ENCODE data around the gene CCDC68.

- TF ChIP-seq, protein P1, sequence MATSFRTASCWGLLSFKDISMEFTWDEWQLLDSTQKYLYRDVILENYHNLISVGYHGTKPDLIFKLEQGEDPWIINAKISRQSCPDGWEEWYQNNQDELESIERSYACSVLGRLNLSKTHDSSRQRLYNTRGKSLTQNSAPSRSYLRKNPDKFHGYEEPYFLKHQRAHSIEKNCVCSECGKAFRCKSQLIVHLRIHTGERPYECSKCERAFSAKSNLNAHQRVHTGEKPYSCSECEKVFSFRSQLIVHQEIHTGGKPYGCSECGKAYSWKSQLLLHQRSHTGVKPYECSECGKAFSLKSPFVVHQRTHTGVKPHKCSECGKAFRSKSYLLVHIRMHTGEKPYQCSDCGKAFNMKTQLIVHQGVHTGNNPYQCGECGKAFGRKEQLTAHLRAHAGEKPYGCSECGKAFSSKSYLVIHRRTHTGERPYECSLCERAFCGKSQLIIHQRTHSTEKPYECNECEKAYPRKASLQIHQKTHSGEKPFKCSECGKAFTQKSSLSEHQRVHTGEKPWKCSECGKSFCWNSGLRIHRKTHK (tag by site-specific recombination; IDR thresholded peaks at IDR 0.05), result no peak
- TF ChIP-seq ZNF274 (IDR thresholded peaks at IDR 0.05; ENCODE audit: low read length) (no peak), ZNF274 (tag by site-specific recombination; IDR thresholded peaks at IDR 0.05; ENCODE audit: borderline replicate concordance) (no peak), REST (tag by site-specific recombination; IDR thresholded peaks at IDR 0.05) (no peak), ZNF16 (tag by site-specific recombination; IDR thresholded peaks at IDR 0.05; ENCODE audit: low read depth) (no peak), ZNF747 (tag by site-specific recombination; IDR thresholded peaks at IDR 0.05) (no peak), YY1 (tag by site-specific recombination; IDR thresholded peaks at IDR 0.05) (no peak), ZNF10 (tag by site-specific recombination; IDR thresholded peaks at IDR 0.05) (no peak), ZFP69B (tag by site-specific recombination; IDR thresholded peaks at IDR 0.05) (no peak), ZNF791 (tag by site-specific recombination; IDR thresholded peaks at IDR 0.05) (no peak)
- TF ChIP-seq, protein P2, sequence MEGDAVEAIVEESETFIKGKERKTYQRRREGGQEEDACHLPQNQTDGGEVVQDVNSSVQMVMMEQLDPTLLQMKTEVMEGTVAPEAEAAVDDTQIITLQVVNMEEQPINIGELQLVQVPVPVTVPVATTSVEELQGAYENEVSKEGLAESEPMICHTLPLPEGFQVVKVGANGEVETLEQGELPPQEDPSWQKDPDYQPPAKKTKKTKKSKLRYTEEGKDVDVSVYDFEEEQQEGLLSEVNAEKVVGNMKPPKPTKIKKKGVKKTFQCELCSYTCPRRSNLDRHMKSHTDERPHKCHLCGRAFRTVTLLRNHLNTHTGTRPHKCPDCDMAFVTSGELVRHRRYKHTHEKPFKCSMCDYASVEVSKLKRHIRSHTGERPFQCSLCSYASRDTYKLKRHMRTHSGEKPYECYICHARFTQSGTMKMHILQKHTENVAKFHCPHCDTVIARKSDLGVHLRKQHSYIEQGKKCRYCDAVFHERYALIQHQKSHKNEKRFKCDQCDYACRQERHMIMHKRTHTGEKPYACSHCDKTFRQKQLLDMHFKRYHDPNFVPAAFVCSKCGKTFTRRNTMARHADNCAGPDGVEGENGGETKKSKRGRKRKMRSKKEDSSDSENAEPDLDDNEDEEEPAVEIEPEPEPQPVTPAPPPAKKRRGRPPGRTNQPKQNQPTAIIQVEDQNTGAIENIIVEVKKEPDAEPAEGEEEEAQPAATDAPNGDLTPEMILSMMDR (tag by site-specific recombination; IDR thresholded peaks at IDR 0.05), result no peak
- TF ChIP-seq, protein P3, sequence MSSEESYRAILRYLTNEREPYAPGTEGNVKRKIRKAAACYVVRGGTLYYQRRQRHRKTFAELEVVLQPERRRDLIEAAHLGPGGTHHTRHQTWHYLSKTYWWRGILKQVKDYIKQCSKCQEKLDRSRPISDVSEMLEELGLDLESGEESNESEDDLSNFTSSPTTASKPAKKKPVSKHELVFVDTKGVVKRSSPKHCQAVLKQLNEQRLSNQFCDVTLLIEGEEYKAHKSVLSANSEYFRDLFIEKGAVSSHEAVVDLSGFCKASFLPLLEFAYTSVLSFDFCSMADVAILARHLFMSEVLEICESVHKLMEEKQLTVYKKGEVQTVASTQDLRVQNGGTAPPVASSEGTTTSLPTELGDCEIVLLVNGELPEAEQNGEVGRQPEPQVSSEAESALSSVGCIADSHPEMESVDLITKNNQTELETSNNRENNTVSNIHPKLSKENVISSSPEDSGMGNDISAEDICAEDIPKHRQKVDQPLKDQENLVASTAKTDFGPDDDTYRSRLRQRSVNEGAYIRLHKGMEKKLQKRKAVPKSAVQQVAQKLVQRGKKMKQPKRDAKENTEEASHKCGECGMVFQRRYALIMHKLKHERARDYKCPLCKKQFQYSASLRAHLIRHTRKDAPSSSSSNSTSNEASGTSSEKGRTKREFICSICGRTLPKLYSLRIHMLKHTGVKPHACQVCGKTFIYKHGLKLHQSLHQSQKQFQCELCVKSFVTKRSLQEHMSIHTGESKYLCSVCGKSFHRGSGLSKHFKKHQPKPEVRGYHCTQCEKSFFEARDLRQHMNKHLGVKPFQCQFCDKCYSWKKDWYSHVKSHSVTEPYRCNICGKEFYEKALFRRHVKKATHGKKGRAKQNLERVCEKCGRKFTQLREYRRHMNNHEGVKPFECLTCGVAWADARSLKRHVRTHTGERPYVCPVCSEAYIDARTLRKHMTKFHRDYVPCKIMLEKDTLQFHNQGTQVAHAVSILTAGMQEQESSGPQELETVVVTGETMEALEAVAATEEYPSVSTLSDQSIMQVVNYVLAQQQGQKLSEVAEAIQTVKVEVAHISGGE (tag by site-specific recombination; conservative IDR thresholded peaks at IDR 0.05; ENCODE audit: low read depth), result no peak
- TF ChIP-seq, protein P4, sequence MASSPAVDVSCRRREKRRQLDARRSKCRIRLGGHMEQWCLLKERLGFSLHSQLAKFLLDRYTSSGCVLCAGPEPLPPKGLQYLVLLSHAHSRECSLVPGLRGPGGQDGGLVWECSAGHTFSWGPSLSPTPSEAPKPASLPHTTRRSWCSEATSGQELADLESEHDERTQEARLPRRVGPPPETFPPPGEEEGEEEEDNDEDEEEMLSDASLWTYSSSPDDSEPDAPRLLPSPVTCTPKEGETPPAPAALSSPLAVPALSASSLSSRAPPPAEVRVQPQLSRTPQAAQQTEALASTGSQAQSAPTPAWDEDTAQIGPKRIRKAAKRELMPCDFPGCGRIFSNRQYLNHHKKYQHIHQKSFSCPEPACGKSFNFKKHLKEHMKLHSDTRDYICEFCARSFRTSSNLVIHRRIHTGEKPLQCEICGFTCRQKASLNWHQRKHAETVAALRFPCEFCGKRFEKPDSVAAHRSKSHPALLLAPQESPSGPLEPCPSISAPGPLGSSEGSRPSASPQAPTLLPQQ (tag by site-specific recombination; IDR thresholded peaks at IDR 0.05), result no peak
Observed at GRCh38 chr18:55001394-55002024, 42.2 kb upstream of the CCDC68 start.

Data from HEK293 (cell line).